ENCODE results near the gene LRRC74B. TPM values are rescaled to one million over a fixed set of nuclear protein-coding genes. Genes with fewer than 3 reads are reported as not detected.
"Not testable (repeated sequence)": the region's sequence is repeated elsewhere in the genome, so short reads cannot be mapped to it uniquely, and the experiment has no call there.

LRRC74B gene
- total and polyA plus RNA-seq, 2 experiments from 2014 or later: not detected

DNA sequence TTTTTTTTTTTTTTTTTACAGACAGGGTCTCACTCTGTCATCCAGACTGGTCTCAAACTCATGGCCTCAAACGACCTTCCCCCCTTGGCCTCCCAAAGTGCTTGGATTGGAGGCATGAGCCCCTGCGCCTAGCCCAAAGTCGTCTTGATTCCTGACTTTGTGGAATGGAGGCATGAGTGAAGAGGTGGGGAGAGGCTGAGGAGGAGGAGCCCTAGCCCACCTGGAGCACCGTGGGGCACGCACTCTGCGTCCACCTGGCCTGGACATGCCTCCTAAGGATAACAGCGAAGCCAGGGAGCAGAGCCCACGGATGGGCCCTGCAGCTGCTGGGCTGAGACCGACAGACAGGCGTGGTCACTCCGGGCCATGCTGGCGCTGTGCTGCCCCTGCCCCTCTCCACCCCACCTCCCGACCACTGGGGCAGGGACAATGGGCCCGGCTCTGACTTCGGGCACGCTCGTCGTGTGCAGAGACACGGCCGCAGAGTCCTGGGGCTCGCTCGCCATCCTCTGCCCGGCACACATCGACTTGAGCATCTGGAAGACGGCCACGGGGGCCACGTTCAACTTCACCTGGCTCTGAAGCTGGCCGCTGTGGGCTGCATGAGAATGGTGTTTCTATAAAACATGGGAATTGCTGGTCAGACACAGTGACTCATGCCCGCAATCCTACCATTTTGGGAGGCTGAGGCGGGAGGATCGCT lies 34.8 kb downstream of the LRRC74B start:
- WGBS, 2 experiments (ENCODE audit: low coverage in 1 of 2, low lambda C conversion rate in 2 of 2, missing lambda C conversion rate in 2 of 2): 82 to 83% methylated on average over 30 to 31 of the region's 31 CpGs

DNA sequence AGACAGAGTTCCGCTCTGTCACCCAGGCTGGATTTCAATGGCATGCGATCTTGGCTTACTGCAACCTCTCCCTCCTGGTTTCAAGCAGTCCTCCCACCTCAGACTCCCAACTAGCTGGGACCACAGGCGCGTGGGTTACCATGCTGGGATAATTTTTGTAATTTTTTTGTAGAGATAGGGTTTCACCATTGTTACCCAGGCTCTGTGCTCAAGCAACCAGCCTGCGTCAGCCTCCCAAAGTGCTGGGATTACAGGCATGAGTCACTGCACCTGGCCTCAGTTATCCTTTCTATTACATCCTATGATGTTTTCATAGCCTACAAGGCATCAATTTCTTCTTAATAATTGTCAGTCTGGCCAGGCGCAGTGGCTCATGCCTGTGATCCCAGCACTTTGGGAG lies 36.5 kb downstream of the LRRC74B start:
- Histone ChIP-seq H3K27me3 (replicated peaks; ENCODE audit: insufficient read depth) (no peaks in the 10 kb centered on the region), H3K9me3 (ENCODE audit: low read depth) (no peaks in the 10 kb centered on the region), H4K20me1 (ENCODE audit: insufficient read depth) (no peaks in the 10 kb centered on the region), H3K9ac (no peak overlapping the region), H3K27ac (no peak overlapping the region), H3K36me3 (ENCODE audit: low read depth) (no peaks in the 10 kb centered on the region), H3K4me3 (no peak overlapping the region), H3K4me2 (ENCODE audit: unreplicated experiment) (no peak overlapping the region), H3K79me2 (ENCODE audit: insufficient read depth) (no peaks in the 10 kb centered on the region), H2AFZ (no peak overlapping the region), H3F3A (ENCODE audit: insufficient read depth) (no peaks in the 10 kb centered on the region), H3K9me2 (ENCODE audit: insufficient read depth) (no peaks in the 10 kb centered on the region), H3K4me1 (ENCODE audit: insufficient read depth) (no peaks in the 10 kb centered on the region)
- 87% methylated on average over 6 of the region's 6 CpGs for WGBS, 2 experiments (ENCODE audit: low coverage in 1 of 2, low lambda C conversion rate in 2 of 2, missing lambda C conversion rate in 2 of 2)
- TF ChIP-seq EZH2phosphoT487 (IDR thresholded peaks at IDR 0.05; ENCODE audit: insufficient read depth, low read depth) (no peak), EZH2 (IDR thresholded peaks at IDR 0.05; ENCODE audit: insufficient read depth, poor library complexity, severe bottlenecking) (no peak)
- no peak for DNase-seq
- in situ Hi-C loops (cut with MboI): loop anchor here (25.0 kb wide), 1 partner anchor 480 kb away; the partner anchor contains the start of genes RIMBP3C and UBE2L3

More for the DNA sequence above, 34.8 kb downstream of the LRRC74B start:
- no peaks in the 10 kb centered on the region for H3K79me2 ChIP-seq (ENCODE audit: insufficient read depth)
- H3K9ac ChIP-seq: no peak overlapping the region
- no peak for TF ChIP-seq EZH2phosphoT487 (IDR thresholded peaks at IDR 0.05; ENCODE audit: insufficient read depth, low read depth)
- TF ChIP-seq EZH2 (IDR thresholded peaks at IDR 0.05; ENCODE audit: insufficient read depth, poor library complexity, severe bottlenecking): no peak
- no peak overlapping the region for H3K4me2 ChIP-seq (ENCODE audit: unreplicated experiment)
- no peak overlapping the region for H3K27ac ChIP-seq
- H3K36me3 ChIP-seq (ENCODE audit: low read depth): no peaks in the 10 kb centered on the region
- H3K9me2 ChIP-seq (ENCODE audit: insufficient read depth): no peaks in the 10 kb centered on the region
- no peaks in the 10 kb centered on the region for H3K9me3 ChIP-seq (ENCODE audit: low read depth)
- H4K20me1 ChIP-seq (ENCODE audit: insufficient read depth): no peaks in the 10 kb centered on the region
- H2AFZ ChIP-seq: no peak overlapping the region
- no peaks in the 10 kb centered on the region for H3F3A ChIP-seq (ENCODE audit: insufficient read depth)
- in situ Hi-C loops (cut with MboI): loop anchor here (25.0 kb wide), 1 partner anchor 482 kb away; the partner anchor contains the start of genes RIMBP3C and UBE2L3
- no peak for DNase-seq
- H3K27me3 ChIP-seq (replicated peaks; ENCODE audit: insufficient read depth): no peaks in the 10 kb centered on the region
- no peaks in the 10 kb centered on the region for H3K4me1 ChIP-seq (ENCODE audit: insufficient read depth)
- no peak overlapping the region for H3K4me3 ChIP-seq

DNA sequence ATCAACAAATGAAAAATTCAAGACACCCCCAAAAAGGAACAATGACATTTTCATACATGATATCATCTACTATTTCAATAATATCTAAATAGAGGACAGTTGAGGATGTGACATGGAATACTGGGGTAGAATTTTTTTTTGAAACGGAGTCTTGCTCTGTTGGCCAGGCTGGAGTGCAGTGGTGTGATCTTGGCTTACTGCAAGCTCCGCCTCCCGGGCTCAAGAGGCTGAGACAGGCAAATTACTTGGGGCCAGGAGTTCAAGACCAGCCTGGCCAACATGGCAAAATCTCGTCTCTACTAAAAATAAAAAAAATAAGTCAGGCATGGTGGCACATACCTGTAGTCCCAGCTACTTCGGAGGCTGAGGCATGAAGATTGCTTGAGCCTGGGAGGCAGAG lies 41.4 kb downstream of the LRRC74B start:
- Histone ChIP-seq H4K20me1 (ENCODE audit: insufficient read depth) (no peaks in the 10 kb centered on the region), H2AFZ (no peak overlapping the region), H3K9ac (no peak overlapping the region), H3K27me3 (replicated peaks; ENCODE audit: insufficient read depth) (no peaks in the 10 kb centered on the region), H3F3A (ENCODE audit: insufficient read depth) (no peaks in the 10 kb centered on the region), H3K4me2 (ENCODE audit: unreplicated experiment) (no peak overlapping the region), H3K4me3 (no peak overlapping the region), H3K36me3 (ENCODE audit: low read depth) (no peaks in the 10 kb centered on the region), H3K4me1 (ENCODE audit: insufficient read depth) (no peaks in the 10 kb centered on the region), H3K27ac (no peak overlapping the region), H3K9me2 (ENCODE audit: insufficient read depth) (no peaks in the 10 kb centered on the region), H3K9me3 (ENCODE audit: low read depth) (no peaks in the 10 kb centered on the region), H3K79me2 (ENCODE audit: insufficient read depth) (no peaks in the 10 kb centered on the region)
- in situ Hi-C loops (cut with MboI): loop anchor here (25.0 kb wide), 1 partner anchor 475 kb away; the partner anchor contains the start of genes RIMBP3C and UBE2L3
- 79 to 88% methylated on average over 5 of the region's 5 CpGs for WGBS, 2 experiments (ENCODE audit: low coverage in 1 of 2, low lambda C conversion rate in 2 of 2, missing lambda C conversion rate in 2 of 2)
- TF ChIP-seq EZH2 (IDR thresholded peaks at IDR 0.05; ENCODE audit: insufficient read depth, poor library complexity, severe bottlenecking): no peak
- no peak for TF ChIP-seq EZH2phosphoT487 (IDR thresholded peaks at IDR 0.05; ENCODE audit: insufficient read depth, low read depth)
- no peak for DNase-seq

DNA sequence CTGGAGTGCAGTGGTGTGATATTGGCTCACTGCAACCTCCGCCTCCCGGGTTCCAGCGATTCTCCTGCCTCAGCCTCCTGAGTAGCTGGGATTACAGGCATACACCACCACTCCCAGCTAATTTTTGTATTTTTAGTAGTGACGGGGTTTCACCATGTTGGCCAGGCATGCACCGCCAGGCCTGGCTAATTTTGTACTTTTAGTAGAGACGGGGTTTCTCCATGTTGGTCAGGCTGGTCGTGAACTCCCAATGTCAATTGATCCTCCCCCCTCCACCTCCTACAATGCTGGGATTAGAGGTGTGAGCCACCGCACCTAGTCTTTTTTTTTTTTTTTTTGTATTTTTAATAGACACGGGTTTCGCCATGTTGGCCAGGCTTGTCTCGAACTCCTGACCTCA lies 42.2 kb downstream of the LRRC74B start:
- not testable (repeated sequence) for H2AFZ ChIP-seq; H3K36me3 ChIP-seq (ENCODE audit: low read depth); H3K9me3 ChIP-seq (ENCODE audit: low read depth); H3K79me2 ChIP-seq (ENCODE audit: insufficient read depth); H4K20me1 ChIP-seq (ENCODE audit: insufficient read depth); H3K9ac ChIP-seq; H3K27me3 ChIP-seq (replicated peaks; ENCODE audit: insufficient read depth); DNase-seq; H3F3A ChIP-seq (ENCODE audit: insufficient read depth); H3K9me2 ChIP-seq (ENCODE audit: insufficient read depth); H3K4me1 ChIP-seq (ENCODE audit: insufficient read depth); H3K27ac ChIP-seq; H3K4me2 ChIP-seq (ENCODE audit: unreplicated experiment); H3K4me3 ChIP-seq
- in situ Hi-C loops (cut with MboI): loop anchor here (25.0 kb wide), 1 partner anchor 474 kb away; the partner anchor contains the start of genes RIMBP3C and UBE2L3
- 83 to 86% methylated on average over 9 to 11 of the region's 11 CpGs for WGBS, 2 experiments (ENCODE audit: low coverage in 1 of 2, low lambda C conversion rate in 2 of 2, missing lambda C conversion rate in 2 of 2)

DNA sequence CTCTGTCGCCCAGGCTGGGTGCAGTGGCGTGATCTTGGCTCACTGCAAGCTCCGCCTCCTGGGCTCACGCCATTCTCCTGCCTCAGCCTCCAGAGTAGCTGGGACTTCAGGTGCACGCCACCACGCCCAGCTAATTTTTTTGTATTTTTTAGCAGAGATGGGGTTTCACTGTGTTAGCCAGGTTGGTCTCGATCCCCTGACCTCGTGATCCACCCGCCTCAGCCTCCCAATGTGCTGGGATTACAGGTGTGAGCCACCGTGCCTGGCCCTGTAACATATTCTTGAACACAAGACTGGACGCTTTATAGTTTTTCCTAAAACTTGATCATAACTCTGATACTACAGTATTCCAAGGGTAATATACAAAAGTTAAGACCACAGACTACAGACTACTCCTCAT lies 45.5 kb downstream of the LRRC74B start:
- not testable (repeated sequence) for H3K27me3 ChIP-seq (replicated peaks; ENCODE audit: insufficient read depth); DNase-seq; H3K4me2 ChIP-seq (ENCODE audit: unreplicated experiment); H4K20me1 ChIP-seq (ENCODE audit: insufficient read depth); H3F3A ChIP-seq (ENCODE audit: insufficient read depth); H3K4me3 ChIP-seq; H3K4me1 ChIP-seq (ENCODE audit: insufficient read depth); H3K79me2 ChIP-seq (ENCODE audit: insufficient read depth); H3K9me2 ChIP-seq (ENCODE audit: insufficient read depth); H3K27ac ChIP-seq; H3K36me3 ChIP-seq (ENCODE audit: low read depth); H3K9me3 ChIP-seq (ENCODE audit: low read depth); H2AFZ ChIP-seq; H3K9ac ChIP-seq
- in situ Hi-C loops (cut with MboI): loop anchor here (25.0 kb wide), 1 partner anchor 471 kb away; the partner anchor contains the start of genes RIMBP3C and UBE2L3
- WGBS, 2 experiments (ENCODE audit: low coverage in 1 of 2, low lambda C conversion rate in 2 of 2, missing lambda C conversion rate in 2 of 2): 69 to 71% methylated on average over 11 of the region's 11 CpGs
